ENCODE measurements around the gene C10orf120. TPM values are rescaled to one million over a fixed set of nuclear protein-coding genes. Genes with fewer than 3 reads are reported as not detected.

The C10orf120 gene
- total and polyA plus RNA-seq, 2 donors (not counting 3 experiments of a cell fraction or from before 2014, with no cell fraction given) = not detected

- dilution Hi-C loops (cut with MboI; ENCODE audit: extremely low pct_ligation_motif_present, low sequenced_read_pairs) (no loop called here), intact Hi-C loops (cut with micrococcal nuclease) (no loop called here)
- H3K4me3 ChIP-seq (replicated peaks in 1 of 3; ENCODE audit: insufficient read depth in 1 of 3, low read depth in 1 of 3, low read length in 3 of 3) = no peak overlapping the region
- FAIRE-seq = no peak
- POLR2A ChIA-PET = no interaction called here
- TF ChIP-seq FOS (IDR thresholded peaks at IDR 0.05; ENCODE audit: borderline replicate concordance, insufficient read depth, low read length) = no peak
- TF ChIP-seq GATA2 (IDR thresholded peaks at IDR 0.05; ENCODE audit: insufficient read depth, insufficient read length, low read depth, low read length) = no peak
- TF ChIP-seq CTCF (IDR thresholded peaks at IDR 0.05; ENCODE audit: extremely low read depth in 1 of 2, insufficient read depth in 1 of 2, low read depth in 1 of 2, low read length in 2 of 2) = no peak
- no peak for TF ChIP-seq POLR2AphosphoS5 (IDR thresholded peaks at IDR 0.05; ENCODE audit: insufficient read depth, low read depth, low read length)
- TF ChIP-seq MYC (IDR thresholded peaks at IDR 0.05; ENCODE audit: low read depth, low read length) = no peak
- TF ChIP-seq EZH2 (IDR thresholded peaks at IDR 0.05; ENCODE audit: borderline replicate concordance, low read depth, low read length, severe bottlenecking) = no peak
- no peak for TF ChIP-seq JUN (IDR thresholded peaks at IDR 0.05; ENCODE audit: borderline replicate concordance, insufficient read depth, insufficient read length, low read depth)
- TF ChIP-seq, protein P1, sequence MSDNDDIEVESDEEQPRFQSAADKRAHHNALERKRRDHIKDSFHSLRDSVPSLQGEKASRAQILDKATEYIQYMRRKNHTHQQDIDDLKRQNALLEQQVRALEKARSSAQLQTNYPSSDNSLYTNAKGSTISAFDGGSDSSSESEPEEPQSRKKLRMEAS (IDR thresholded peaks at IDR 0.05; ENCODE audit: insufficient read depth, insufficient read length) = no peak
- TF ChIP-seq POLR2A (IDR thresholded peaks at IDR 0.05; ENCODE audit: low read depth, low read length) = no peak
- no peaks in the 10 kb centered on the region for H3K36me3 ChIP-seq (ENCODE audit: control insufficient read depth in 2 of 2, extremely low read depth in 1 of 2, insufficient read depth in 2 of 2, low read length in 2 of 2)
- DNase-seq (ENCODE audit: low read depth, low spot score) = no peak
- H3K27me3 ChIP-seq (ENCODE audit: control insufficient read depth in 2 of 2, insufficient read depth in 2 of 2, low read length in 2 of 2) = no peaks in the 10 kb centered on the region
- no TSS peak for BruUV-seq (replicated peaks)
- no peaks in the 10 kb centered on the region for H4K20me1 ChIP-seq (replicated peaks; ENCODE audit: control insufficient read depth, extremely low read depth, insufficient read depth, low read length)
- no peak overlapping the region for H3K27ac ChIP-seq (ENCODE audit: insufficient read depth, low read depth, low read length)
- no peak overlapping the region for H3K9ac ChIP-seq (replicated peaks; ENCODE audit: extremely low read depth, insufficient read depth, low read length)
- no peak overlapping the region for H2AFZ ChIP-seq (ENCODE audit: low read depth, low read length)
- H3K4me1 ChIP-seq (ENCODE audit: control insufficient read depth, extremely low read depth, insufficient read depth, low read length) = no peaks in the 10 kb centered on the region
- H3K4me2 ChIP-seq (ENCODE audit: insufficient read depth, low read length) = no peak overlapping the region
- CTCF ChIA-PET = no interaction called here
- no peaks in the 10 kb centered on the region for H3K9me3 ChIP-seq (replicated peaks; ENCODE audit: control insufficient read depth, insufficient read depth, low read length)
- H3K9me1 ChIP-seq (replicated peaks; ENCODE audit: control insufficient read depth, extremely low read depth, insufficient read depth, low read length) = no peaks in the 10 kb centered on the region
- no peaks in the 10 kb centered on the region for H3K79me2 ChIP-seq (ENCODE audit: control insufficient read depth, insufficient read depth, low read length)
These were observed 27.8 kb upstream of the C10orf120 start for GRCh38 chr10:122727426-122727825.
